CD4-positive, alpha-beta T cell treated with Interleukin-15 for 1 hour (primary cell): ENCODE results near the gene TMEM212.
"Not testable (repeated sequence)": the region's sequence is repeated elsewhere in the genome, so short reads cannot be mapped to it uniquely, and the experiment has no call there.

Source experiments
- DNase-seq: peaks from one replicate; pipeline ENCODE4 v3.0.0-alpha.2; 2020

TMEM212 gene

GRCh38 chr3:171895291-171895690 is 52.1 kb downstream of the TMEM212 start:
- no peak for DNase-seq

GRCh38 chr3:171895900-171896299 is 52.8 kb downstream of the TMEM212 start:
- no peak for DNase-seq

GRCh38 chr3:171896316-171896715 is 53.2 kb downstream of the TMEM212 start:
- no peak for DNase-seq

- DNase-seq, result no peak
Measured at GRCh38 chr3:171898192-171898591, 55.0 kb downstream of the TMEM212 start.

- no peak for DNase-seq
Measured at GRCh38 chr3:171900446-171900845, 57.3 kb downstream of the TMEM212 start.

GRCh38 chr3:171901615-171902312 is 58.6 kb downstream of the TMEM212 start:
- no peak for DNase-seq

- no peak for DNase-seq
Measured at GRCh38 chr3:171904829-171905228, 61.7 kb downstream of the TMEM212 start.

- not testable (repeated sequence) for DNase-seq
Measured at GRCh38 chr3:171906503-171906902, 63.4 kb downstream of the TMEM212 start.

- no peak for DNase-seq
Measured at GRCh38 chr3:171906951-171907676, 64.0 kb downstream of the TMEM212 start.

GRCh38 chr3:171907761-171908160 is 64.6 kb downstream of the TMEM212 start:
- no peak for DNase-seq

GRCh38 chr3:171908731-171909130 is 65.6 kb downstream of the TMEM212 start:
- no peak for DNase-seq
